Measurements from ENCODE around the gene MXRA7.
"Not testable (repeated sequence)": the region's sequence is repeated elsewhere in the genome, so short reads cannot be mapped to it uniquely, and the experiment has no call there.

MXRA7 gene

DNA sequence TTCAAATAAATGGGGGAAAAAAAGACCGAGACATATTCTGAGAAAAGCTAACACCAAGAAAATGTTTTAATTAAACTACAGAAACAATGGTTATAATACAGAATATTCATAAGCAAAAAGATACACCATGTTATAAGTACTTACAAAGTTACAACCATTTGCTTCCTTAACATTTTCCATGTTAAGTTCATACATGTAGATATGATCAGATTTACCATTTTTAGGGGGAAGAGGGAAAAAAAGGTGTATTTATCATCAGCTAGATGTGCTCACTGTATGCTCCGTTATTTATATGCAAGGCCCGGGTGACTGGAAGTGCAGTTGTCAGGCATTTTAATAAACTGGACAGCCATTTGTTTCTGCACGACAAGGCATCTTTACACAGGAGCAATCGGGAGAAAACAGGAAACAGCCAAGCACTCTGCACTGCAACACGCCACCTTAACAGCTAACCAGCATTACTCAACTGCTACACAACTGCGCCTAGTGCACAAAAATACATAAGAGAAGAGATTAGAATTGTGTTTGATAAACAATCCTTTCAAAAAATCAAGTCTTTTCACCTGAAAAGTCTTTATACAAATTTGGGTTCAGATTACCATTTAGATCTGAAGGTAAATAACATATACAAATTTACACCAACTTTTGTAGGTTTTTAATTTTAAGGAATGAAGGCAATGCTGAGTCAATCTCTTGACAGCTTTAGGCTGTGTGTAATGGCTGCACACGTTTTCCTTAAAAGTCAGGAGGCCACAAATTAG, 23.5 kb upstream of the MXRA7 start:
- Histone ChIP-seq H3K9me3 (ENCODE audit: insufficient read depth, low read length) (no peaks in the 10 kb centered on the region), H3K9ac (ENCODE audit: low read length) (peak overlapping the region; percentile 100), H3K79me2 (ENCODE audit: insufficient read depth, low read length) (peaks cover 83% of the 10 kb centered on the region), H3K4me3 (ENCODE audit: insufficient read depth, low read length, poor library complexity, severe bottlenecking) (peak overlapping the region; percentile 99), H3K36me3 (ENCODE audit: low read length) (peaks cover 49% of the 10 kb centered on the region), H3K4me2 (ENCODE audit: low read depth, low read length, poor library complexity, severe bottlenecking) (peak overlapping the region; percentile 98), H2AFZ (ENCODE audit: low read depth, low read length, severe bottlenecking) (no peak overlapping the region), H3K9me2 (replicated peaks; ENCODE audit: insufficient read depth, low read length) (no peaks in the 10 kb centered on the region), H3K27me3 (ENCODE audit: low read length) (no peaks in the 10 kb centered on the region), H3K27ac (ENCODE audit: low read depth, low read length) (peak overlapping the region; percentile 94), H3F3A (ENCODE audit: insufficient read depth) (peaks cover 65% of the 10 kb centered on the region), H4K20me1 (ENCODE audit: low read depth, low read length) (peaks cover 19% of the 10 kb centered on the region)
- TF ChIP-seq, protein P1, sequence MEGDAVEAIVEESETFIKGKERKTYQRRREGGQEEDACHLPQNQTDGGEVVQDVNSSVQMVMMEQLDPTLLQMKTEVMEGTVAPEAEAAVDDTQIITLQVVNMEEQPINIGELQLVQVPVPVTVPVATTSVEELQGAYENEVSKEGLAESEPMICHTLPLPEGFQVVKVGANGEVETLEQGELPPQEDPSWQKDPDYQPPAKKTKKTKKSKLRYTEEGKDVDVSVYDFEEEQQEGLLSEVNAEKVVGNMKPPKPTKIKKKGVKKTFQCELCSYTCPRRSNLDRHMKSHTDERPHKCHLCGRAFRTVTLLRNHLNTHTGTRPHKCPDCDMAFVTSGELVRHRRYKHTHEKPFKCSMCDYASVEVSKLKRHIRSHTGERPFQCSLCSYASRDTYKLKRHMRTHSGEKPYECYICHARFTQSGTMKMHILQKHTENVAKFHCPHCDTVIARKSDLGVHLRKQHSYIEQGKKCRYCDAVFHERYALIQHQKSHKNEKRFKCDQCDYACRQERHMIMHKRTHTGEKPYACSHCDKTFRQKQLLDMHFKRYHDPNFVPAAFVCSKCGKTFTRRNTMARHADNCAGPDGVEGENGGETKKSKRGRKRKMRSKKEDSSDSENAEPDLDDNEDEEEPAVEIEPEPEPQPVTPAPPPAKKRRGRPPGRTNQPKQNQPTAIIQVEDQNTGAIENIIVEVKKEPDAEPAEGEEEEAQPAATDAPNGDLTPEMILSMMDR (IDR thresholded peaks at IDR 0.05; ENCODE audit: insufficient read depth, low read length, poor library complexity, severe bottlenecking): no peak
- TF ChIP-seq EZH2phosphoT487 (conservative IDR thresholded peaks at IDR 0.05; ENCODE audit: low read length): no peak

DNA sequence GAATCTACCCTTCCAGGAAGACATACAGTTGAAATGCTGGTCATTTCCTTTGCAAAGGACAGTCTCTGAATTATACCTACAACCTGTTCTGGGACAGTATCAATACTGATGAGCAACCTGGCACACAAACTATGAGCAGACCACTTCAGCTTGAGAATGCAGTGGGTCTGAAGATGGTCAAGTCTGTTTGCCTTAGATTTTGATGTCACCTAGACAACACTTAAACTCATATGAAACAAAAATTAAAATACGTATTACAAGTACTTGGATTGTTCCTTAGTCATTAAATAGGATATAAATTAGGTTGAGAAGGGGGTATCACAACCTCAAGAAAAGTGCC, 22.8 kb upstream of the MXRA7 start:
- Histone ChIP-seq H3K9me3 (ENCODE audit: insufficient read depth, low read length) (no peaks in the 10 kb centered on the region), H2AFZ (ENCODE audit: low read depth, low read length, severe bottlenecking) (no peak overlapping the region), H3K4me2 (ENCODE audit: low read depth, low read length, poor library complexity, severe bottlenecking) (peak overlapping the region; percentile 98), H3K4me3 (ENCODE audit: insufficient read depth, low read length, poor library complexity, severe bottlenecking) (no peak overlapping the region), H3F3A (ENCODE audit: insufficient read depth) (peaks cover 66% of the 10 kb centered on the region), H3K79me2 (ENCODE audit: insufficient read depth, low read length) (peaks cover 81% of the 10 kb centered on the region), H3K27ac (ENCODE audit: low read depth, low read length) (peak overlapping the region; percentile 94; the same call in 1 of the 2 replicates), H3K9ac (ENCODE audit: low read length) (0 out of 2 replicates have a peak overlapping the region, but pooled peaks have one; percentile 100), H4K20me1 (ENCODE audit: low read depth, low read length) (peaks cover 19% of the 10 kb centered on the region), H3K9me2 (replicated peaks; ENCODE audit: insufficient read depth, low read length) (no peaks in the 10 kb centered on the region), H3K27me3 (ENCODE audit: low read length) (no peaks in the 10 kb centered on the region), H3K36me3 (ENCODE audit: low read length) (peaks cover 49% of the 10 kb centered on the region)
- TF ChIP-seq, protein P1 (IDR thresholded peaks at IDR 0.05; ENCODE audit: insufficient read depth, low read length, poor library complexity, severe bottlenecking): no peak
- TF ChIP-seq EZH2phosphoT487 (conservative IDR thresholded peaks at IDR 0.05; ENCODE audit: low read length): no peak

DNA sequence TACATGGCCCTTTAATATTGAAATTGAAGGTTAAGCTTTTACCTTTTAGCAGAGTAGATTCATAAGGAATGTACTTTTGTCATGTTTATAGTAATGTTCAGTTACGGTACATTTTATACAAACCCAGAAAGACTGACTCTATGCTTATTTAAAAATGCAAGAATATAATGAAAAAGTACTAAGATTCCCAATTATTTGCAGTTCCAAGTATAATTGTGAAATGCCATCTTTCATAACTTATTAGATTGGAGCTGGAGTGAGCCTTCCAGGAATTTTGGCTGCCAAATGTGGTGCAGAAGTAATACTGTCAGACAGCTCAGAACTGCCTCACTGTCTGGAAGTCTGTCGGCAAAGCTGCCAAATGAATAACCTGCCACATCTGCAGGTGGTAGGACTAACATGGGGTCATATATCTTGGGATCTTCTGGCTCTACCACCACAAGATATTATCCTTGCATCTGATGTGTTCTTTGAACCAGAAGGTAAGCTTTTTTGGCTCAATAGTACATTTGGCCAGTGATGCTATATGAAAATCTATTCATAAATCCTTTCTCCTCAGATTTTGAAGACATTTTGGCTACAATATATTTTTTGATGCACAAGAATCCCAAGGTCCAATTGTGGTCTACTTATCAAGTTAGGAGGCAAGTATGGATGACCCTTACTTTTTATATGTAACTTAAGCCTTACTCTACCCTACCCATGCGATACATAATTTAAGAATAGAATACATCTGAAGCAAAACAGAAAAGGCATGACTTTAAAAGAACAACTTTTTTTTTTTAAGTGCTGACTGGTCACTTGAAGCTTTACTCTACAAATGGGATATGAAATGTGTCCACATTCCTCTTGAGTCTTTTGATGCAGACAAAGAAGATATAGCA, 22.2 kb upstream of the MXRA7 start:
- peaks cover 49% of the 10 kb centered on the region for H3K36me3 ChIP-seq (ENCODE audit: low read length)
- H3K79me2 ChIP-seq (ENCODE audit: insufficient read depth, low read length): peaks cover 81% of the 10 kb centered on the region
- H3K9me3 ChIP-seq (ENCODE audit: insufficient read depth, low read length): no peaks in the 10 kb centered on the region
- peak overlapping the region; percentile 98 for H3K4me2 ChIP-seq (ENCODE audit: low read depth, low read length, poor library complexity, severe bottlenecking)
- no peaks in the 10 kb centered on the region for H3K9me2 ChIP-seq (replicated peaks; ENCODE audit: insufficient read depth, low read length)
- no peak overlapping the region for H3K4me3 ChIP-seq (ENCODE audit: insufficient read depth, low read length, poor library complexity, severe bottlenecking)
- H3K27ac ChIP-seq (ENCODE audit: low read depth, low read length): peak overlapping the region; percentile 94
- no peaks in the 10 kb centered on the region for H3K27me3 ChIP-seq (ENCODE audit: low read length)
- peaks cover 19% of the 10 kb centered on the region for H4K20me1 ChIP-seq (ENCODE audit: low read depth, low read length)
- TF ChIP-seq, protein P1 (IDR thresholded peaks at IDR 0.05; ENCODE audit: insufficient read depth, low read length, poor library complexity, severe bottlenecking): no peak
- no peak for TF ChIP-seq EZH2phosphoT487 (conservative IDR thresholded peaks at IDR 0.05; ENCODE audit: low read length)
- H2AFZ ChIP-seq (ENCODE audit: low read depth, low read length, severe bottlenecking): no peak overlapping the region
- H3F3A ChIP-seq (ENCODE audit: insufficient read depth): peaks cover 68% of the 10 kb centered on the region
- H3K9ac ChIP-seq (ENCODE audit: low read length): 0 out of 2 replicates have a peak overlapping the region, but pooled peaks have one; percentile 100

DNA sequence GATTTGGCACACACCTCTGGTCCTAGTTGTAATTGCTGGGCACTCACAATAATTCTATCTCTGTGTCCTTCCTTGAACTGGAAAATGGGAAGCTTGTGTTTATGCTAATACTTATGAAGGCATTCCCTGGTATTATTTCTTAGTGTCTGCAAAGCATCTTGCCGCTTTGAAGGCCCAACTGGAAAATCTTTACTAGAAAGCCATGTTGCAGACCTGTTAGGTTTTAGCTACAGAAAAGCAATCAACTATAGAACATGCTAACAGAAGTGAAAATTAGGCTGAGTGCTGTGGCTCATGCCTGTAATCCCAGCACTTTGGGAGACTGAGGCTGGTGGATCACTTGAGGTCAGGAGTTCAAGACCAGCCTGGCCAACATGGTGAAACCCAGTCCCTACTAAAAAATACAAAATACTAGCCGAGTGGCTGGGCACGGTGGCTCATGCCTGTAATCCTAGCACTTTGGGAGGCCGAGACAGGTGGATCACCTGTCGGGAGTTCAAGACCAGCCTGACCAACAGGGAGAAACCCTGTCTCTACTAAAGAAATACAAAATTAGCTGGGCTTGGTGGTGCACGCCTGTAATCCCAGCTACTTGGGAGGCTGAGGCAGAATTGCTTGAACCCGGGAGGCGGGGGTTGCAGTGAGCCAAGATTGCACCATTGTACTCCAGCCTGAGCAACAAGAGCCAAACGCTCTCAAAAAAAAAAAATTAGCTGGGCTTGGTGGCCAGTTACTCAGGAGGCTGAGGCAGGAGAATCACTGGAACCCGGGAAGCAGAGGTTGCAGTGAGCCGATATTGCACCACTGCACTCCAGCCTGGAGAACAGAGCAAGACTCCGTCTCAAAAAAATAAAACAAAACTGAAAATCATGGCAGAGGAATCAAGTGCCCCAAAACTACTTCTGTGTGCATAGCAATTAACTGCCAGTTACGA, 21.3 kb upstream of the MXRA7 start:
- Histone ChIP-seq H4K20me1 (ENCODE audit: low read depth, low read length) (peaks cover 19% of the 10 kb centered on the region), H3K36me3 (ENCODE audit: low read length) (peaks cover 49% of the 10 kb centered on the region), H3K4me2 (ENCODE audit: low read depth, low read length, poor library complexity, severe bottlenecking) (peak overlapping the region; percentile 98), H3K27ac (ENCODE audit: low read depth, low read length) (peak overlapping the region; percentile 94), H3F3A (ENCODE audit: insufficient read depth) (peaks cover 77% of the 10 kb centered on the region), H3K79me2 (ENCODE audit: insufficient read depth, low read length) (peaks cover 89% of the 10 kb centered on the region)
- H3K9me2 ChIP-seq (replicated peaks; ENCODE audit: insufficient read depth, low read length); H2AFZ ChIP-seq (ENCODE audit: low read depth, low read length, severe bottlenecking); H3K27me3 ChIP-seq (ENCODE audit: low read length); H3K4me3 ChIP-seq (ENCODE audit: insufficient read depth, low read length, poor library complexity, severe bottlenecking); H3K9ac ChIP-seq (ENCODE audit: low read length); H3K9me3 ChIP-seq (ENCODE audit: insufficient read depth, low read length): not testable (repeated sequence)
